Activated T-helper 9 cell treated with anti-CD3 and anti-CD28 coated beads, Interleukin-2, amount 50 U/mL, for 16 hours (primary cell): Measurements from ENCODE around the gene TPH1.
A peak's percentile ranks its signal among the peaks of the same experiment; 100 is the strongest.
"Not testable (repeated sequence)": the region's sequence is repeated elsewhere in the genome, so short reads cannot be mapped to it uniquely, and the experiment has no call there.

Source experiments
- DNase-seq: peaks from one replicate; pipeline ENCODE4 v3.0.0-alpha.2; 2020; ENCODE audit warnings: low read depth

Gene TPH1

DNA sequence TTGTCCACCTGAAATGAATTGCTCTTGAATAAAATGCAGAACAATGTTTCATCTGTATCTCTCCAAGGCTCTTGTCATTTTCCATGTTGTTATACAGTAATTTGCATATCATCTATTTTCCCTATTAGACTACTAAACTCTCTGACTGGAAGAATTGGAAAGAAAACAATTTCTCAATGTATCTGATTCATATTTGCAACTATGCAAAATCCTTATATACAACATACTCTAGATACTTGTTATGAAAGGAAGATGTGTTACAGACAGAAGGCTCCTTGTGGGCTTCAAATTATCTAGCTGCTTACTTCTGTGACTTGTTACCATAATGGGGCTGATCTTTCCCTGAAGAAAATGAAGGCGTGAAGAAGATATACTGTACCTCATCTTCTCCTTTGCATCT is 23.6 kb downstream of the TPH1 start:
- no peak for DNase-seq

- no peak for DNase-seq
Measured at GRCh38 chr11:18019650-18020049, 26.4 kb downstream of the TPH1 start.

DNA sequence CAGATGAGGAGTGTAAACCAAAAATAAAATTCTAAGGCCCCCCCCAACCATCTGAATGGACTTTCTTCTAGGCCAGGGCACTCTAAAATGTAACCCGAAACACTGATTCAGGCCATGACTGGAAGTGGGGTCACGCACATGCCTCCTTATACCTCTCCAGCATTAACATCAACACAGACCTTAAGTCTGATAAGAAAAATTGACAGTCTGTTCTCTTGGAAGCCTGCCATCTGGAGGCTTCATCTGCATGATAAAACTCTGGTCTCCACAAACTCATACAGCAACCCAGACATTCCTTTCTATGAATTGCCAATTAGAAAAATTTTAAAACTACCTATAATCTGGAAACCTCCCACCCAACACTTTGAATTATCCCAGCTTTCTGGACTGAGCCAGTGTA is 29.3 kb downstream of the TPH1 start:
- DNase-seq: no peak

DNA sequence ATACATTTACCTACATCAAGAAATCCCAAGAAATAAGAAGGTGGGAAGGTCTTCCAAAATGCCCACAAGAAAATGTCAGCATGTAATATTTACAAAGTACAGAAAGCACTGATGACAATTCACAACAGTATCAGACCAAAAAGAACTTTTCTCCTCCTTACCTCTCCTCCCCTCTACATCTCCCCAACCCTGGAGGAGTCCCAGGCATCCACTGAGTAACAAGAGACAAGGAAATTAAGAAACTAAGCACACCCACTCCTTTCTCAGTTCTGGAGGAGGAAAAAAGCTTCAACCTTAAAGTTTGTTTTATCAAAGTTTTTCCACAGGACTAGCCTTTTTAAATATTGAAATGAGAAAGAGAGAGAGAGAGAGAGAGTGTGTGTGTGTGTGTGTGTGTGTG is 31.2 kb downstream of the TPH1 start:
- no peak for DNase-seq

- DNase-seq: no peak
Measured at GRCh38 chr11:18013790-18014507, 32.1 kb downstream of the TPH1 start.

GRCh38 chr11:18012906-18013781 is 32.9 kb downstream of the TPH1 start, which contains the start of gene SERGEF:
TSS of gene SERGEF (minus strand) at chr11:18013047. CDS start at chr11:18013010, 37 bp downstream.
- peak; percentile 89 for DNase-seq

GRCh38 chr11:18012122-18012905 is 33.8 kb downstream of the TPH1 start:
- no peak for DNase-seq

GRCh38 chr11:18011633-18012032 is 34.4 kb downstream of the TPH1 start:
- DNase-seq: no peak

DNA sequence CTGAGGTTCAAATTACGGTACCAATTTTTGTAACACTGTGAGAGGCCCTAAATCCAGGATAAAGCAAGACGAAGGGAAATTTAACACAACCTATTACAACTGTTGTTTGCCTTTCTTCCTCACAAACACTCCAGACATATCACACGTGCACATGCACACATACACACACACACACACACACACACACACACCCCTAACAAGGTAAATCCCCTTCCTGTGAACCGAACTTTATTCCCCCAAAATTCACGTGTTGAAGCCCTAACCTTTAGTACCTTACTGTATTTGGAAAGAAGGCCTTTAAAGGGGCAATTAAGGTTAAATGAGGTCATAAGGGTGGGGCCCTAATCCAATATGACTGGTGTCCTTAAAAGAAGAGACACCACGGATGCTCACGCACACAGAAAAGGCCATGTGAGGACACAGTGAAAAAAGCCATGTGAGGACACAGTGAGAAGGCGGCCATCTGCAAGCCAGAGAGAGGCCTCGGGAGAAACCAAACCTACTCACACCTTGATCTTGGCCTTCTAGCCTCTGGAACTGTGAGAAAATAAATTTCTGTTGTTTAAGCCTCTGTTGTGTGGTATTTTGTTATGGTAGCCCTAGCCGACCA is 35.0 kb downstream of the TPH1 start:
- no peak for DNase-seq

DNA sequence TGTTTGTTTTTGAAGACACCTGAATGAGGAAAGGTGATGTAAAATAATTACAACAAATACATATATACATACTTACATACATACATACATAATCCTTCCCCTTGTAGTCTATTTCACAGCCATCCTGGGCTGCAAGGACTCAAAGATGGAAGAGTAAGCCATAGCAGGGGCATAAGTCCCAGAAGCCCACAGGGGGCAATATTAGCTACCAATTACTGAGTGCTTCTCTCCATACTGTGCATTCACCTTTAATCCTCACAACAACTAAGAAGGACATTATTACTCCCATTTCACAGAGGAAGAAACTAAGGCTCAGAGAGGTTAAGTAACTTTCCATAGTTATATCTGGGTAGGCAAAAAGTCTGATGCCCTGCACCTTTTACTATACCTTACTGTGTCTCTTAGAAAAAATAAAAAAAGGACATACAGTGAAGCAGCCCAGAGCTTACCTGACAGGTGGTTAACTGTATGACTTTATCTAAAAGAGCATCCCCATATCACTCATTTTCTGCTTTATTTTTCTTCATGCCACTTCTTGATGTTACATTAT is 35.9 kb downstream of the TPH1 start:
- no peak for DNase-seq

- no peak for DNase-seq
Measured at GRCh38 chr11:18005376-18006129, 40.5 kb downstream of the TPH1 start.

GRCh38 chr11:18001191-18001590 is 44.9 kb downstream of the TPH1 start:
- DNase-seq: no peak

DNA sequence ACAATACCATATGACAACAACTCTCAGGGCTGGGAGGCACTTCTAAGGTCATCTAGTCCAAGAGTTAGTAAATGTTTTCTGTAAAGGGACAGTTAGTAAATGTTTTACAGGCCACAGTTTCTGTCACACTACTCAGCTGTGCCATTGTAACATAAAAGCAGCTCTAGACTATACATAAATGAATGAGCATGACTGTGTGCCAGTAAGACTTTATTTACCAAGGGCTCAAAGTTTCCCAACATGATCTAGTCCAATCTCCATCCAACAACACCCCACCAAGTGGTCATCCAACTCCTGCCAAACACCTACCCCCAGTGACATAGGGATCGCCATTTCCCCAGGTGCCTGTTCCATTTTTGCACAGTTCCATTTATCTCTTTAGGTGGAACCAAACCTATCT is 45.3 kb downstream of the TPH1 start:
- DNase-seq: no peak

- not testable (repeated sequence) for DNase-seq
Measured at GRCh38 chr11:18000128-18000527, 45.9 kb downstream of the TPH1 start.
